Activated CD8-positive, alpha-beta memory T cell treated with anti-CD3 and anti-CD28 coated beads for 24 hours (primary cell): Measurements from ENCODE around the gene STAM.

Source experiments
- DNase-seq: peaks from one replicate; pipeline ENCODE4 v3.0.0-alpha.2; 2020

The STAM gene

GRCh38 chr10:17648243-17649035 lies 4.5 kb downstream of the STAM start:
- DNase-seq, result peak; percentile 64

- no peak for DNase-seq
Measured at GRCh38 chr10:17649052-17649451, 5.1 kb downstream of the STAM start.

DNA sequence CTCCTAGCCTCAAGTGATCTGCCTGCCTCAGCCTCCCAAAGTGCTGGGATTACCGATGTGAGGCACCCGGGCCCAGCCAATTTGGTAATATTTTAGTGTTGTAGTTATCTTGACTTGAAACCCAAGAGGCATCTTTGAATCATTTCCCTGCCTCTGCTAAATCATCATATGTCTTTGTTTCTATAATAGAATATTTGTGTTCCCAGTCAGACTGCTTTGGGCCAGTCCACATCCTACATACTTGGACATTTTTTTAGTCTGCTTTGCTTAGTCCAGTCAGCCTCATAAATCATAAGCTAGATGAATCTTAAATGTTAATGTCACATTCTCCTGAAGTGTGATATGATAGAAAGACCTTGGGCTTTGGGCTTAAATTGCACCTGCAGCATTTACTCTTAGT lies 5.9 kb downstream of the STAM start:
- DNase-seq, result no peak

DNA sequence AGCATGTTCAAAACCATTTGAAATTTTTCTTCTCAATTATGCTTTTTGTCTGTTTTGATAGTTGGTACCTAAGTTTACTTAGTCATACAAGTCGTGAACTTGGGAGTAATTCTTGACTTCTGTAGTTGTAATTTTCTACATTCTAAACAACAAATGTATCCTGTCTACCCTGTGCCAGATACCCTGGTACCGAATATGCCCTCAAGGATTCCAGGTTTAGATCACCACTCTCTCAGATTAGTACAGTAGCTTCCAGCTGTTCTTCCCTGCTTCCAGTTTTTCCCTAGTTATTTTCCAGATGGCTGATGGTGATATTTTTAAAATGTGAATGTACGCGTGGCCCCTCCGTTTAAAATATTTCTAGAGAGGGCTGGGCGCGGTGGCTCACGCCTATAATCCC lies 6.5 kb downstream of the STAM start:
- no peak for DNase-seq

- DNase-seq, result no peak
Measured at GRCh38 chr10:17651896-17652295, 7.9 kb downstream of the STAM start.

DNA sequence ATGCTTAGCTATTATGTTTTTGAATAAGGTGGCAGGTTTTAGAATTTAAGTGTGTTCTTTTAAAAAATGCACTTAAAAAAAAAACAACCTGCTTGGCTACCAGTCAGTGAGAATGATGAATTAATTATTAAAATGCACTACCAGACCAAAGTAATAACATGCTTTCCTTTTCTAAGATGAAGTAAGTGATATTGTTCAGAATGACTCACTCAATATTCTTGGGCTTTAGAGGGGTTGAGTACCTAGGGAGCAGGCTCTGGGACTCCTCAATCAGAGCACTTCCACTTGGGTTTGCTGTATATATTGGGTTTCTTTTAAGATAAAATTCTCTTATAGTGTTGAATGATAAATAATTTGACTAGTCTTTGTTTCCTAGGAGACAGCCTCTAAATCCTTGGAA lies 8.6 kb downstream of the STAM start:
- no peak for DNase-seq

DNA sequence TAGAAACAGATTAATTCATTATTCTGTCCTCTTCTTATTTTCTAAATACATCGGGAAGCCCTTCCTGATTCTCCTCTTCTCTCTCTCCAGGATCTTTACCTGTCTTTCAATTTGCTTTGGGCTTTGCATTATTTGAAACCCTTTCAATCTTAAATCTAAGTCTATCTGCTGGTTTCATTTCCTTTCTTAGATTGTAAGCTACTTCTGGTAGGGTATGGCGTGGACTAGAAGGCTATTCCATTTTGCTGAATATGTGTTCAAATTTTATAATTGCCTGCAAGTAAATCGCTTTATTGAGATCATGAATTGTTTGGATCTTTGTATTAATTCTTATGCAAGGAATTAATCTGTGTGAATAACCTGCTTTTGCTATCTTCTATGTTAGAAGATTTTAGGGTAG lies 11.1 kb downstream of the STAM start:
- DNase-seq, result no peak

DNA sequence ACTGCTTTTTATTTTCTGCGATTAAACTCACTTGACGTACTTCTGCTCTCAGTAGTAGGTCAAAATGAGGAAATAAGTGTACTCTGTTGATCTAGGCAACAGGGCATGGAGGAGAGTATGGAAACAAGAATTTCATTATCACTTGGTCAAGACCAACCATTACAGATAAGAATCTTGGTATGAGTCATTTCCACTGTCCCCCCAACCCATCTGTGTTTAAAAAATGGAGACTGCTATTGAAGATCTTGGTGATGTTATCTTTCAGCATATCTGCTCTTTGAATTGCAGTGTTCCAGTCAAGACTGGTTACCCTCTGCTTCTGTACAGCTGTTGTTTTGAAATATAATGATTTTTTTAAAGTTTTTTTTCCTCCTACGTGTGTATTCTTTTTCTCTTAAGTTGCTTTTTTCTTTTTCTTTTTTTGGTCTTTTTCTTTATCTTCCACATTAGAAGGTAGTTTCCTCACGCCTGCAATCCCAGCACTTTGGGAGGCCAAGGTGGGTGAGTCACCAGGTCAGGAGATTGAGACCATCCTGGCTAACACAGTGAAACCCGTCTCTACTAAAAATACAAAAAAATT lies 11.7 kb downstream of the STAM start:
- DNase-seq, result no peak

DNA sequence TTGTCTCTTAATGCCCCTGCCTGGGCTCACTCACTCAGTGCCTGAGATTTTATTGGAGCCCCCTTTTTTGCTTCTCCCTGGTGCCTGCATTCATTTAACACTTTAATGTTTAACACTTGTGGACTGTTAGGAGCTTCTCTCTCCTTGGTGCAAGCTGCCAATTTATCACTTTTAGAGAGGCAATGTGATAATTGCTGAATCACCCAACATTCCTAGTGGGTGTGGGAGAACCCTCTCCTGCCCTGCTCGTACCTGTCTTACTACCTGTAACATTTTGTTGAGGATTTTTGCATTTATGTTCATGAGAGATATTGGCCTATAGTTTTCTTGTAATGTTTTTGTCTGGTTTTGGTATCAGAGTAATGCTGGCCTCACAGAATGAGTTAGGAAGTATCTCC lies 13.2 kb downstream of the STAM start:
- no peak for DNase-seq

DNA sequence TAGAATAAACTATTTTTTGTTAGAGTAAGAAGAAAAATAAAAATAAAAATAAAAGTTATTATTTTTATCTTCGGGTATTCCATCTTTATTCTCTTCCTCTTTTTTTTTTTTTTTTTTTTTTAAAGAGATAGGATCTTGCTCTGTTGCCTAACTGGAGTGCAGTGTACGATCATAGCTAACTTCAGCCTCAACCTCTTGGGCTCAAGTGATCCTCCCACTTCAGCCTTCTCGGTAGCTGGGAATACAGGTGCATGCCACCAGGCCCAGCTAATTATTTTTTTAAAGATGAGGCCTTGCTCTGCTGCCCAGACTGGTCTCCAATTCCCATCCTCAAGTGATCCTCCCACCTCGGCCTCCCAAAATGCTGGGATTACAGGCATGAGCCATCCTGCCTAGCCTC lies 15.4 kb downstream of the STAM start:
- no peak for DNase-seq

DNA sequence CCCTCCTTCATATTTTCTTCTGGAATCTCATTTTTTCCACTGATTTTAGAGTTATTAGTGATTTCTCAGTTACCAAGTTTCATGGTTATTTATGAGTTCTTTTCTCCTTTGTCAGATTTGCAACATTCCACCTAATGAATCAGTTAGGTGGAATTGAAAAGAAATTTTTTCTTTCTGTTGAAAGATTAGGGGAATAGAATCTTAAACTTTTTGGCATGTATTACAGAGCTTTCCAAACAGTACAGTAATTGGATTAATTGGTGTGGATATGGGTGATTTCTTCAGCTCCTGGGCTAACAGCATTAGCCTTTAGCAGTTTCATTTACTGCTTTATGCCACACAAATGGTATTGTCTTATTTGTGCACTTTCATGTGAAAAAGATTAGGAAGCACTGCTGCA lies 17.0 kb downstream of the STAM start:
- DNase-seq, result no peak

DNA sequence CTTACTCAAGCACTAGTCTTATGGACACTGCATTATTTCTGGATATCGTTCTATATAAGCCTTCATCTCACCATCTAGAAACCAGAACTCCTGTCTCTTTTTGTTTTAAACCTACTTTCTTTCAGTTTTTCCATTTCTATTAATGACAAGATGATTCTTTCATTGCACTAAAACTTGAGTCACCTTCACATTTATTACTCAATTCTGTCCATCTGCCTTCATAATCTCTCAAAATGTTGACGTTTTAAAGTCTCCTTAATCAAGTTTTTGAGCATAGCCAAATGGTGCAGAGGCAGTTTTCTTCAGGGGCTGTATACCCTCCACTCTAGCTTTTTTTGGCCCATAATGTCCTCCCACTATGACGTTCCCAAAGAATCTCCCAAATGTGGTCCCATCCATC lies 17.6 kb downstream of the STAM start:
- DNase-seq, result no peak

- DNase-seq, result no peak
Measured at GRCh38 chr10:17662193-17663138, 18.5 kb downstream of the STAM start.

- DNase-seq, result no peak
Measured at GRCh38 chr10:17663450-17663849, 19.5 kb downstream of the STAM start.

DNA sequence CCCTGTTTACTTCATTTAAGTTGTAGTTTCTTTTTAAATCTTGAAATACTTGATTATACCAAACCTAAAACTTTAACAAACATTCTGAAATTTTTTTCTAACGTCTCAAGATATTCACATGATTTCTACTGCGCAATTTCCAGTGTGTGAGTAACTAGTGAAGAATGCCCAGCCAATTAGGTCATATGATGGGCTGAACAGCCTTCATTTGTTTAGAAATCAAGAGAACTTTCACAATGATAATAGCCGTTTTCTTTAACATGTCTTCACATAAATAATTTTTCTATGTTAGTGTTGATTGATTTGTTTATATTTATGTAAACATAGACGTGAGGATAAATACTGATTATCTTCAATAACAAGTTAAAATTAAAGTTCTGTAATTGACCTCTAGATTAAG lies 21.8 kb downstream of the STAM start:
- DNase-seq, result no peak

GRCh38 chr10:17668435-17669184 lies 24.7 kb downstream of the STAM start:
- no peak for DNase-seq

DNA sequence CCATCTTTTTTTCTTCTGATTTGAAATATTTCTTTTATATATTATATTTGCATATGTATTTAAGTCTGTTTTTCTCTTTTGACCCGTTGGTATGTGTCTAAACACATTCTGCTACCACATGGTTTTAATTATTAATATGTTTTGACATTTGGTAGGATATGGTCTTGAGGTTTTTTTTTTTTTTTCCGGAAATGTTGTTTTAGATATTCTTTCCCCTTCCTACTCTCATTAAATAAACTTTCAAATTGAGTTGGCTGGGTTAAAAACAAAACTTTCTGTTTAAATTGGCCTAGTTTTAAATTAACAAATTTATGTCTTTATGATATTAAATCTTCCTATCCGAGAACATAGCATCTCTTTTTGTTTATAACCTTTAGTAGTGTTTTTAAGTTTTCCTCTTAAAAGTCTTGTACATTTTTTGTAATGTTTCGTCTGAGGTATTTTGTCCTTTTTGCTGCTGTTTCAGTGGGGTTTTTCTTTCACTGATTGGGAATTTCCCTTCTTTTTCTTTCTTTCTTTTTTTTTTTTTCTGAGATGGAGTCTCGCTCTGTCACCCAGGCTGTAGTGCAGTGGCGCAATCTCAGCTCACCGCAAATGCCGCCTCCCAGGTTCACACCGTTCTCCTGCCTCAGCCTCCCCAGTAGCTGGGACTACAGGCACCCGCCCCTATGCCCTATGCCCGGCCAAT lies 25.4 kb downstream of the STAM start:
- peak; percentile 66 for DNase-seq

DNA sequence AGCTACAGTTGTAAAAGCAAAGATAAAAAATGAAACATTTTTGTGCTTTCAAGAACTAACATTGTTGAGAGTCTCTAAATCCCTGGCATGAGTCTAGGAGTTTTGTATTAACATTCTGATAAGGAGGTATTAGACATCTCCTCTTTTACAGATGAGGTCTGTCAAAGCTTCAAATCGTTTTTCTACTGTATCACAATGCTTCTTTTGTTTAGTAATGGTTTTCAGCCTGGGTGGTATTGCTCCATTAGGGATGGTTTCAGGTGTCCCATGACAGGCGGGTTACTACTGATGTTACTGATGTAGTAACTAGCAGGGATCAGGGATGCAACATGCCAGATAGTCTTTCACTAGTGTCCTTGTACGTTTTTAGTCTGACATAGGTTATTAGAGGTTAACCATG lies 27.4 kb downstream of the STAM start:
- DNase-seq, result no peak

DNA sequence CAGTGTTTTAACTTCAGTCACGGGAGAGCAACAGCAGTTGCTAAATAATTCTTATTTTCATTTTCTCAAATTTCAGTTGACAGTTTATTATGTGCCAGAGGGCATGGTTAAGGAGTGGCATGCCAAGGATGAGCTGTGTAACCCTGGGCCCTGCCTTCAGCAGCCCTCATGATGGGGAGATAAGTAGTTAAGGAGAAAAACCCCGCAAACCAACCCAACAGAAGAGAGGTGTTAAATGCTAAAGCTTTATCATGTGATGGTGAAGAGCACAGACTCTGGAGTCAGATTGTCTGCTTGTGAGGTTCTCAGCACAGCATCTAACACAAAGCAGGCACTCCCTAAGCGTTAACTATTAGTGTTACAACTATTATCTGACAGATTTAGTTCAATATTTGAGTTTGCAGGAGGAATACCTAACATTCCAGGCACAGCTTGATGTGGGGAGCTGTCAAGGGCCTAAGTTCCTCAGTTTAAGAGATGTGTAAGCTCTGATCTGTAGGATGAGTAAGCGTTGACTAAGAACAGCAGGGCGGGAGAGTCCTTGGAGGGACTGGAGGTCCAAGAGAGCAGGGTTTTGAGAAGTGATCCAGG lies 29.6 kb downstream of the STAM start:
- DNase-seq, result no peak

GRCh38 chr10:17674566-17674965 lies 30.6 kb downstream of the STAM start:
- DNase-seq, result no peak

GRCh38 chr10:17675638-17676037 lies 31.7 kb downstream of the STAM start:
- no peak for DNase-seq

GRCh38 chr10:17676919-17677318 lies 33.0 kb downstream of the STAM start:
- DNase-seq, result no peak
